Measurements from ENCODE around the gene MDK.

MDK gene

GRCh38 chr11:46393759-46394158 is 12.3 kb downstream of the MDK start:
- ATAC-seq = no peak
- TF ChIP-seq CREB5 (CRISPR knock-in tag; IDR thresholded peaks at IDR 0.05; ENCODE audit: low read depth) (no peak), ZC3H10 (CRISPR knock-in tag; IDR thresholded peaks at IDR 0.05) (no peak), TCF4 (CRISPR knock-in tag; IDR thresholded peaks at IDR 0.05; ENCODE audit: borderline replicate concordance) (no peak), BACH2 (CRISPR knock-in tag; IDR thresholded peaks at IDR 0.05; ENCODE audit: borderline replicate concordance) (no peak), ZFP3 (CRISPR knock-in tag; IDR thresholded peaks at IDR 0.05) (no peak), CSRNP3 (CRISPR knock-in tag; IDR thresholded peaks at IDR 0.05) (no peak), ISL1 (CRISPR knock-in tag; IDR thresholded peaks at IDR 0.05) (no peak), GLIS3 (CRISPR knock-in tag; IDR thresholded peaks at IDR 0.05) (no peak), OSR1 (CRISPR knock-in tag; IDR thresholded peaks at IDR 0.05) (no peak), SNAI2 (CRISPR knock-in tag; IDR thresholded peaks at IDR 0.05) (no peak), ZFP30 (CRISPR knock-in tag; IDR thresholded peaks at IDR 0.05) (no peak), TOX (CRISPR knock-in tag; IDR thresholded peaks at IDR 0.05; ENCODE audit: borderline replicate concordance) (no peak), PPARA (CRISPR knock-in tag; IDR thresholded peaks at IDR 0.05; ENCODE audit: borderline replicate concordance) (no peak), ZNF565 (CRISPR knock-in tag; conservative IDR thresholded peaks at IDR 0.05; ENCODE audit: low read depth) (no peak), TSHZ2 (CRISPR knock-in tag; IDR thresholded peaks at IDR 0.05) (no peak), POU6F1 (CRISPR knock-in tag; IDR thresholded peaks at IDR 0.05; ENCODE audit: borderline replicate concordance, low read depth) (no peak), RARB (CRISPR knock-in tag; IDR thresholded peaks at IDR 0.05) (no peak), ZNF8 (CRISPR knock-in tag; IDR thresholded peaks at IDR 0.05) (no peak), ARNTL (CRISPR knock-in tag; IDR thresholded peaks at IDR 0.05; ENCODE audit: borderline replicate concordance, low read depth) (no peak)

GRCh38 chr11:46397526-46397925 is 16.1 kb downstream of the MDK start:
- ATAC-seq = no peak
- TF ChIP-seq PATZ1 (CRISPR knock-in tag; IDR thresholded peaks at IDR 0.05; ENCODE audit: borderline replicate concordance) = no peak
- TF ChIP-seq GLIS3 (CRISPR knock-in tag; IDR thresholded peaks at IDR 0.05) = no peak
- no peak for TF ChIP-seq ZNF8 (CRISPR knock-in tag; IDR thresholded peaks at IDR 0.05)
- TF ChIP-seq BACH2 (CRISPR knock-in tag; IDR thresholded peaks at IDR 0.05; ENCODE audit: borderline replicate concordance) = no peak
- TF ChIP-seq TOX (CRISPR knock-in tag; IDR thresholded peaks at IDR 0.05; ENCODE audit: borderline replicate concordance) = no peak
- no peak for TF ChIP-seq ARNTL (CRISPR knock-in tag; IDR thresholded peaks at IDR 0.05; ENCODE audit: borderline replicate concordance, low read depth)
- no peak for TF ChIP-seq CREB5 (CRISPR knock-in tag; IDR thresholded peaks at IDR 0.05; ENCODE audit: low read depth)
- no peak for TF ChIP-seq OSR1 (CRISPR knock-in tag; IDR thresholded peaks at IDR 0.05)
- TF ChIP-seq SNAI2 (CRISPR knock-in tag; IDR thresholded peaks at IDR 0.05) = no peak
- no peak for TF ChIP-seq TCF4 (CRISPR knock-in tag; IDR thresholded peaks at IDR 0.05; ENCODE audit: borderline replicate concordance)
- TF ChIP-seq ZFP30 (CRISPR knock-in tag; IDR thresholded peaks at IDR 0.05) = no peak
- no peak for TF ChIP-seq ZFP3 (CRISPR knock-in tag; IDR thresholded peaks at IDR 0.05)
- TF ChIP-seq RARB (CRISPR knock-in tag; IDR thresholded peaks at IDR 0.05) = no peak
- TF ChIP-seq CSDC2 (CRISPR knock-in tag; IDR thresholded peaks at IDR 0.05) = no peak
- no peak for TF ChIP-seq POU6F1 (CRISPR knock-in tag; IDR thresholded peaks at IDR 0.05; ENCODE audit: borderline replicate concordance, low read depth)
- no peak for TF ChIP-seq ISL1 (CRISPR knock-in tag; IDR thresholded peaks at IDR 0.05)
- no peak for TF ChIP-seq CSRNP3 (CRISPR knock-in tag; IDR thresholded peaks at IDR 0.05)
- TF ChIP-seq ZC3H10 (CRISPR knock-in tag; IDR thresholded peaks at IDR 0.05) = no peak
